ENCODE measurements around the gene RPAP2.

RPAP2 gene

DNA sequence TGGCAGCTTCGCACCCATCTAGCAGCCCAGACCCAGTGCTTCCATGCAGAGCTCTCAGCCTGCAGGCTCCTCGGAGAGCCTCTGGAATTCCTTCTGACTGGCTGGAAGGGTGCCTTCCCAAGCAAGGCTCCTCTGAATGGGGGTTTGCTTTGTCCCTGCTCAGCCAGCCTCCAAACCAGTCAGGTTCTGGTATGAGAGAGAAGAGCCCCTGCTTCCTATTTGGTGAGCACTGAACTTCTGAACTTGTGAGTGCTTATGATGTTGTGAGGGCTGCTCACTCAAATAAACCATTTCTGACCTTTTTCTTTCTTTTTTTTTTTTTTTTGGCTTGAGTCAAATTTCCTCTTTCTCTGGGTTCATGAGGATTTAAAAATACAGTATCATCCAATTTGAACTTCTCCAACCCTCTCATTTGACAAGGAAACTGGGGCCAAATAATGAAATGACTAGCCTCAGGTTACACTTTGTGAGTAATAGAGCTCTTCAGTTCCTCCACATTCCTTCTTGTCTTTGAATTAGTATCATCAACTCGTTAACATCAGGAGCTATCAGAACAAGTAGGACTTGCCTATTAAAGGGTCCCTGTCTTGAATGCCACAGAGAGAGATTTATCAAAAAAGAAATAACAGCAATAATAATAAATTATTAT is 148.3 kb downstream of the RPAP2 start:
- peak; percentile 22 for DNase-seq (ENCODE audit: low spot score)

- no peak for DNase-seq (ENCODE audit: low spot score)
These were observed 149.1 kb downstream of the RPAP2 start for GRCh38 chr1:92447976-92448375.
